GM12801 (cell line): ENCODE measurements around the gene OAT.

Source experiments
- CTCF ChIP-seq: IDR thresholded peaks from one replicate; pipeline ENCODE4 v1.5.1; 2011; ENCODE audit warnings: control low read depth; ENCODE audit not compliant: insufficient read length; ENCODE audit errors: extremely low read depth

Gene OAT

GRCh38 chr10:124374535-124375352 lies 44.0 kb downstream of the OAT start:
- no peak for TF ChIP-seq CTCF

GRCh38 chr10:124372899-124373298 lies 45.8 kb downstream of the OAT start:
- no peak for TF ChIP-seq CTCF

GRCh38 chr10:124370426-124370825 lies 48.3 kb downstream of the OAT start:
- TF ChIP-seq CTCF, result no peak

- TF ChIP-seq CTCF, result no peak
Observed at GRCh38 chr10:124369986-124370385, 48.7 kb downstream of the OAT start.

- TF ChIP-seq CTCF, result no peak
Observed at GRCh38 chr10:124369066-124369465, 49.7 kb downstream of the OAT start.

- no peak for TF ChIP-seq CTCF
Observed at GRCh38 chr10:124367936-124368335, 50.8 kb downstream of the OAT start.

- TF ChIP-seq CTCF, result no peak
Observed at GRCh38 chr10:124367414-124367813, 51.3 kb downstream of the OAT start.
